Activated CD4-positive, alpha-beta memory T cell treated with anti-CD3 and anti-CD28 coated beads, Interleukin-2, amount 10 ng/mL, durations not matched to agents 7 days and 5 days (primary cell): ENCODE measurements around the gene RGR. TPM values are rescaled to one million over a fixed set of nuclear protein-coding genes. Genes with fewer than 3 reads are reported as not detected.
A peak's percentile ranks its signal among the peaks of the same experiment; 100 is the strongest.

Experiments
- CTCF ChIA-PET: fragments of 350-600 bp; sonication (Branson Sonifier 250); formaldehyde crosslinking; loops from one replicate; lab custom pipeline; 2021; ENCODE audit warnings: antibody characterized with exemption, inconsistent platforms; lab: Charles Lee
- POLR2A ChIA-PET: fragments of 350-600 bp; sonication (Branson Sonifier 250); formaldehyde crosslinking; loops from one replicate; lab custom pipeline; 2021; ENCODE audit warnings: antibody characterized with exemption; lab: Charles Lee
- DNase-seq: peaks from one replicate; pipeline ENCODE4 v3.0.0-alpha.2; 2020
- H3K27ac Mint-ChIP-seq: one replicate; pipeline ENCODE4 v1.8.0; 2021; ENCODE audit warnings: mild to moderate bottlenecking, mixed read lengths
- H3K27me3 Mint-ChIP-seq: one replicate; pipeline ENCODE4 v1.8.0; 2021; ENCODE audit warnings: mixed read lengths
- H3K36me3 Mint-ChIP-seq: one replicate; pipeline ENCODE4 v1.8.0; 2021; ENCODE audit warnings: low read depth, mixed read lengths
- H3K4me1 Mint-ChIP-seq: one replicate; pipeline ENCODE4 v1.8.0; 2021; ENCODE audit warnings: mixed read lengths
- H3K4me3 Mint-ChIP-seq: one replicate; pipeline ENCODE4 v1.8.0; 2021; ENCODE audit warnings: mild to moderate bottlenecking, mixed read lengths
- H3K9me3 Mint-ChIP-seq: one replicate; pipeline ENCODE4 v1.8.0; 2021; ENCODE audit warnings: mixed read lengths
- total RNA-seq, 2 experiments: library from RNA; stranded (reverse); gene quantifications; one replicate each; pipeline ENCODE4 v1.2.3, GENCODE V29; 2021

RGR gene
- total RNA-seq, result not detected

- H3K4me1 Mint-ChIP-seq, result no peaks in the 10 kb centered on the region
- no peaks in the 10 kb centered on the region for H3K36me3 Mint-ChIP-seq
- CTCF ChIA-PET, result no interaction called here
- POLR2A ChIA-PET, result no interaction called here
- H3K27ac Mint-ChIP-seq, result no peak within 1 kb of the TSS
- peaks cover 6% of the 10 kb centered on the region for H3K27me3 Mint-ChIP-seq
- DNase-seq, result no peak
- H3K9me3 Mint-ChIP-seq, result no peaks in the 10 kb centered on the region
- H3K4me3 Mint-ChIP-seq, result no peak within 1 kb of the TSS
Observed at GRCh38 chr10:84244651-84245270, at the start of gene RGR. Gene RGR (plus strand): TSS chr10:84245053. CDS start chr10:84245091, 38 bp downstream.

- ChIA-PET CTCF (no interaction called here), POLR2A (no interaction called here)
- no peak for DNase-seq
- H3K27me3 Mint-ChIP-seq, result peaks cover 45% of the 10 kb centered on the region
- H3K4me1 Mint-ChIP-seq, result peaks cover 5% of the 10 kb centered on the region
- H3K4me3 Mint-ChIP-seq, result no peak overlapping the region
- H3K36me3 Mint-ChIP-seq, result no peaks in the 10 kb centered on the region
- no peaks in the 10 kb centered on the region for H3K9me3 Mint-ChIP-seq
- H3K27ac Mint-ChIP-seq, result no peak overlapping the region
Observed at GRCh38 chr10:84196083-84196482, 48.8 kb upstream of the RGR start.

DNA sequence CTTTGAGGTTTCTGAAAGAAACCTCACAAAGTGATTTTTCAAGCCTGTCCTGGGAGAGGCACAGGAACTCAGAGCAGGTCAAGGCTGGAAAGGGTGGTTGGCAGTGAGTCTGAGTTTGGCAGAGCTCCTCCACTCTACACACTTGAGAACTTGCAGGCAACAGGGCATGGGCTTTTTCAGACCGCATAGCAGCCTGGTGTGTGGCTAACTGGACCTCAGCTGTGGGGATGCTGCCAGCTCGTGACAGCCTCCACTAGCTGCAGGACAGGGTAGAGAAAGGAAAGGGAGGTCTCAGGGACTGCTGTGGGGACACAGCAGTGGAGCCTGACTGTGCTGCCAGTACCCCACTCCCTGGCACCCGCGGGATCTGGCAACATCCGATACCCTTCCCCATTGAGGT, 47.9 kb upstream of the RGR start:
- H3K36me3 Mint-ChIP-seq, result no peaks in the 10 kb centered on the region
- ChIA-PET POLR2A (no interaction called here), CTCF (no interaction called here)
- H3K27ac Mint-ChIP-seq, result no peak overlapping the region
- H3K27me3 Mint-ChIP-seq, result peaks cover 45% of the 10 kb centered on the region
- no peak overlapping the region for H3K4me3 Mint-ChIP-seq
- DNase-seq, result no peak
- no peaks in the 10 kb centered on the region for H3K4me1 Mint-ChIP-seq
- H3K9me3 Mint-ChIP-seq, result no peaks in the 10 kb centered on the region

DNA sequence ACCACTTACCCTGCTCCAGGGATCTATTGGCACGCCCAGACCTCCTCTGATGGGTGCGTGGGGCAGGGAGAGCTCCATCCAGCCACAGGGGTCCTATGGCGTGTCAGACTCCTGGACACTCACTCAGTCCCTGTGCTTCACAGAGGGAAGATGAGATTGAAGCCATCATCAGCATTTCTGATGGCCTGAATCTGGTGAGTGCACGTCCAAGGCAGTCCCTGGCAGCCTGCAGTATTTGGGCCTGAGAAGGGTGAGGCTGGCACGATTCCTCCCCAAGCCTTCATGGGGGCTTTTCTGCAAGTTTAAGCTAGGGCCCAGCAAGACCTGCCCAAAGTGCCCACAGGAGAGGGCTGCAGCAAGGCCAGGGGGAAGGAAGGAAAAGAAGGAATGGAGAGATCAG, 47.2 kb upstream of the RGR start:
- DNase-seq, result no peak
- H3K9me3 Mint-ChIP-seq, result no peaks in the 10 kb centered on the region
- no peak overlapping the region for H3K27ac Mint-ChIP-seq
- no peaks in the 10 kb centered on the region for H3K4me1 Mint-ChIP-seq
- no peaks in the 10 kb centered on the region for H3K36me3 Mint-ChIP-seq
- ChIA-PET POLR2A (no interaction called here), CTCF (no interaction called here)
- H3K27me3 Mint-ChIP-seq, result peaks cover 41% of the 10 kb centered on the region
- no peak overlapping the region for H3K4me3 Mint-ChIP-seq

GRCh38 chr10:84198206-84198915, 46.5 kb upstream of the RGR start:
- ChIA-PET POLR2A (no interaction called here), CTCF (no interaction called here)
- Mint-ChIP-seq H3K9me3 (no peaks in the 10 kb centered on the region), H3K36me3 (no peaks in the 10 kb centered on the region), H3K27ac (no peak overlapping the region), H3K4me1 (no peaks in the 10 kb centered on the region), H3K4me3 (no peak overlapping the region), H3K27me3 (peaks cover 35% of the 10 kb centered on the region)
- DNase-seq, result no peak

- Mint-ChIP-seq H3K4me1 (no peaks in the 10 kb centered on the region), H3K36me3 (no peaks in the 10 kb centered on the region), H3K4me3 (no peak overlapping the region), H3K27ac (no peak overlapping the region), H3K9me3 (no peaks in the 10 kb centered on the region), H3K27me3 (peaks cover 23% of the 10 kb centered on the region)
- ChIA-PET CTCF (interaction anchor here (2.2 kb wide), 1 partner anchor 53 kb away, joined by 5 read pairs; no protein-coding TSS in a partner anchor), POLR2A (no interaction called here)
- DNase-seq, result no peak
Observed at GRCh38 chr10:84200537-84201243, 44.2 kb upstream of the RGR start.

- no peak for DNase-seq
- POLR2A ChIA-PET, result no interaction called here
- Mint-ChIP-seq H3K27me3 (peaks cover 17% of the 10 kb centered on the region), H3K36me3 (no peaks in the 10 kb centered on the region), H3K4me1 (no peaks in the 10 kb centered on the region), H3K27ac (no peak overlapping the region), H3K4me3 (no peak overlapping the region), H3K9me3 (no peaks in the 10 kb centered on the region)
- CTCF ChIA-PET, result interaction anchor here (2.2 kb wide), 1 partner anchor 53 kb away, joined by 5 read pairs; no protein-coding TSS in a partner anchor
Observed at GRCh38 chr10:84201244-84201606, 43.6 kb upstream of the RGR start.

DNA sequence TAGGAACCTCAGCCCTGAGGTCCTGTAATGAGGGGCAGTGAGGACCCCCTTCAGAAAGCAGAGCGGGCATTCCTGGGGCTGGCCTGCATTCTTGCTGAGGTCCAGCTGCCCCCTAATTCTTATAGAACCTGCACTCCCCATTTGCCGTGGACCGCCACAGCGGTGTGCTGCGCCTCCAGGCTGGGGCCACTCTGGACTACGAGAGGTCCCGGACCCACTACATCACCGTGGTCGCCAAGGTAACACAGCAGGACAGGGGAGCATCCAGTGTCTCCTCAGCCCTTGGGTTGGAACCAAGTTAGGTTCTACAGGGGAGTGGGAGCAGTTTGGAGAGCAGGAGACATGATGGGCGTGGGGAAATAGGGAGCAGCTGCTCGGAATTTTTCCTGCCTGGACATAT, 43.2 kb upstream of the RGR start:
- ChIA-PET CTCF (interaction anchor here (2.2 kb wide), 1 partner anchor 54 kb away, joined by 5 read pairs; no protein-coding TSS in a partner anchor), POLR2A (no interaction called here)
- no peaks in the 10 kb centered on the region for H3K4me1 Mint-ChIP-seq
- no peak overlapping the region for H3K4me3 Mint-ChIP-seq
- H3K27ac Mint-ChIP-seq, result no peak overlapping the region
- no peaks in the 10 kb centered on the region for H3K9me3 Mint-ChIP-seq
- no peaks in the 10 kb centered on the region for H3K36me3 Mint-ChIP-seq
- no peak for DNase-seq
- H3K27me3 Mint-ChIP-seq, result peaks cover 14% of the 10 kb centered on the region

- peaks cover 13% of the 10 kb centered on the region for H3K27me3 Mint-ChIP-seq
- no peaks in the 10 kb centered on the region for H3K4me1 Mint-ChIP-seq
- no peak for DNase-seq
- POLR2A ChIA-PET, result no interaction called here
- no peak overlapping the region for H3K27ac Mint-ChIP-seq
- no peak overlapping the region for H3K4me3 Mint-ChIP-seq
- CTCF ChIA-PET, result interaction anchor here (2.2 kb wide), 1 partner anchor 54 kb away, joined by 5 read pairs; no protein-coding TSS in a partner anchor
- no peaks in the 10 kb centered on the region for H3K9me3 Mint-ChIP-seq
- no peaks in the 10 kb centered on the region for H3K36me3 Mint-ChIP-seq
Observed at GRCh38 chr10:84202349-84202748, 42.5 kb upstream of the RGR start.

DNA sequence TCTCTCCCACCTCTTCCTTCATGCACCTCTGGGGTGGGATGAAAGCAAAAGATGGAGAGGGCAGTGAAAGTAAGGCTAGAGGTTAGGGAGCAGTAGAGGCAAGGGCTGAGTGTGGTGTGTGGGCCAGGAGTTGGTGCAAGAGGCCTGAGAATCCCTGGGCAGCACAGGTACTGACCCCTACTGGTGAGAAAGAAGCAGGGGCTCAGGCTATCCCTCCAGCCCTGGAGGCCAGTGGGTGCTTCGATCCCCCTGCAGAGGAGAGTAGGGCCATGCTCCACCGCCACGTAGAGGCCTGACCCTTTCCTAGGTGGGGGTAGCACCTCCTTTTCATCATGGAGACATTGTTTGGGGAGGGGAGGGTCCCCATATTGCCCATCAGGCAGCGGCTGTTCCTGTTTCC, 40.7 kb upstream of the RGR start:
- Mint-ChIP-seq H3K4me1 (no peaks in the 10 kb centered on the region), H3K4me3 (no peak overlapping the region), H3K36me3 (no peaks in the 10 kb centered on the region), H3K27ac (no peak overlapping the region), H3K27me3 (peaks cover 12% of the 10 kb centered on the region), H3K9me3 (no peaks in the 10 kb centered on the region)
- CTCF ChIA-PET, result no interaction called here
- DNase-seq, result no peak
- POLR2A ChIA-PET, result no interaction called here

- no peaks in the 10 kb centered on the region for H3K9me3 Mint-ChIP-seq
- CTCF ChIA-PET, result interaction anchor here (0.9 to 1.5 kb wide), 3 partner anchors 9 to 56 kb away, joined by 3 to 8 read pairs (median 3); no protein-coding TSS in a partner anchor
- H3K4me3 Mint-ChIP-seq, result no peak overlapping the region
- POLR2A ChIA-PET, result interaction anchor here (1.0 kb wide), 1 partner anchor 12 kb away, joined by 5 read pairs; no protein-coding TSS in a partner anchor
- peaks cover 12% of the 10 kb centered on the region for H3K27me3 Mint-ChIP-seq
- H3K4me1 Mint-ChIP-seq, result no peaks in the 10 kb centered on the region
- no peak overlapping the region for H3K27ac Mint-ChIP-seq
- DNase-seq, result no peak
- no peaks in the 10 kb centered on the region for H3K36me3 Mint-ChIP-seq
Observed at GRCh38 chr10:84204610-84205009, 40.2 kb upstream of the RGR start.

DNA sequence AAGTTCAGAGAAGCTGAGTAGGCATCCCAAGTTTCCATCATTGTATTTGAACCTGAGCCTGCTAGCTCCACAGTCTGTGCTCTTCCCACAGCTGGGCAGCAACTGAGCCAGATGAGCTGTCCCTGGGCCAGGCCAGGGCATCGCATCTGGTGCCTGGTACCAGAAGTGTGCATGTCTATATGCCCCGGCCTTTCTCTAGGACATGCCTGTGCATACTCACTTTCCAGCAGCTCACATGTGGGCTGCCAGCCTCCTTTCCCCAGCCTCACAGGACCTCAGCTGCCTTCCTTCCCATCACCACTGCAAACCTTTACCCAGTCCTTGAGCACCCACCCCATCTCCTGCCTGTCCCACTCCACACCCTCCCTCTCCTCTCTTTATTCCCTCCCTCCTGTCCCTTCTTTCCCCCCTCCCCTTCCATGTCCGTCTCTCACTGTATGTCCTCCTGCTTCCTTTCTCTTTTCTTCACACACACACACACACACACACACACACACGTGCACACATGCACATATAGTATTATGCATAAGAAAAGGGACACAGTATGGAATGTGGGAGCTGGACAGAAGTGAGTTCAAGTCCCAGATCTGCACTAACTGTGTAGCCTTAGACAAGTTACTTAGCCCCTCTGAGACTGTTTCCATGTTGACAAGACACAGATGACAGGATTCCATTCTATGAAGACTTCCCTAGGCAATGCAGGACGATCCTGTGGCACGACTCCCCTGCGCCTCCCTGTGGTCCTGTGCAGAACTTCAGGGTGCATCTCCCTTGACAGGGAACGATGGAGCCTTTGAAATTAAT, 39.6 kb upstream of the RGR start:
- peak; percentile 75 for DNase-seq
- no peak overlapping the region for H3K27ac Mint-ChIP-seq
- ChIA-PET POLR2A (interaction anchor here (1.0 kb wide), 1 partner anchor 13 kb away, joined by 5 read pairs; no protein-coding TSS in a partner anchor), CTCF (interaction anchor here (0.9 to 1.5 kb wide), 4 partner anchors 9 to 62 kb away, joined by 3 to 8 read pairs (median 3); no protein-coding TSS in a partner anchor)
- no peaks in the 10 kb centered on the region for H3K4me1 Mint-ChIP-seq
- peaks cover 12% of the 10 kb centered on the region for H3K27me3 Mint-ChIP-seq
- H3K9me3 Mint-ChIP-seq, result no peaks in the 10 kb centered on the region
- no peak overlapping the region for H3K4me3 Mint-ChIP-seq
- H3K36me3 Mint-ChIP-seq, result no peaks in the 10 kb centered on the region
